Caco-2 (cell line): ENCODE measurements around the gene ZBTB7B. TPM values are rescaled to one million over a fixed set of nuclear protein-coding genes. Genes with fewer than 3 reads are reported as not detected.

Experiments
- BruUV-seq: library from RNA; stranded (reverse); fragments of 400-500 nt; replicated peaks from 2 replicates; lab custom pipeline; 2021; lab: Mats Ljungman, UMichigan
- CTCF ChIA-PET: fragments of 300-600 bp; sonication (Branson Sonifier 250); formaldehyde crosslinking; loops from one replicate; lab custom pipeline; 2022; ENCODE audit warnings: antibody characterized with exemption; lab: Charles Lee
- POLR2A ChIA-PET: fragments of 300-600 bp; sonication (Branson Sonifier 250); formaldehyde crosslinking; loops from one replicate; lab custom pipeline; 2022; ENCODE audit warnings: antibody characterized with exemption; lab: Charles Lee
- DNase-seq, 2 experiments: peaks; one replicate each; pipeline versions ENCODE4 v3.0.0 to v3.0.0-alpha.2; 2020 to 2022
- H3K27me3 ChIP-seq: replicated peaks from 2 replicates; pipeline ENCODE4 v1.6.0; 2011; ENCODE audit warnings: low read length; ENCODE audit not compliant: control insufficient read depth, insufficient read depth
- H3K36me3 ChIP-seq: 2 replicates; pipeline ENCODE4 v1.5.1; 2011; ENCODE audit warnings: low read length; ENCODE audit not compliant: control insufficient read depth, insufficient read depth
- H3K4me1 ChIP-seq: fragments of 250-450 bp; sonication (Bioruptor Pico); 2 replicates; pipeline ENCODE4 v1.5.1; 2020; ENCODE audit warnings: mild to moderate bottlenecking
- H3K4me3 ChIP-seq: 2 replicates; pipeline ENCODE4 v1.5.1; 2011; ENCODE audit warnings: low read depth, mild to moderate bottlenecking, control low read depth, low read length
- H3K9me3 ChIP-seq: fragments of 250-450 bp; sonication (Bioruptor Pico); 2 replicates; pipeline ENCODE4 v1.5.1; 2020; ENCODE audit warnings: mild to moderate bottlenecking, moderate library complexity
- H3K27ac Mint-ChIP-seq: one replicate; pipeline ENCODE4 v1.8.0; 2022; ENCODE audit warnings: mixed read lengths; ENCODE audit not compliant: unreplicated experiment
- H3K27me3 Mint-ChIP-seq: one replicate; pipeline ENCODE4 v1.8.0; 2022; ENCODE audit warnings: mixed read lengths; ENCODE audit not compliant: insufficient read depth, unreplicated experiment
- H3K36me3 Mint-ChIP-seq: one replicate; pipeline ENCODE4 v1.8.0; 2022; ENCODE audit warnings: mild to moderate bottlenecking, mixed read lengths; ENCODE audit not compliant: insufficient read depth, unreplicated experiment
- H3K4me1 Mint-ChIP-seq: one replicate; pipeline ENCODE4 v1.8.0; 2022; ENCODE audit warnings: low read depth, mixed read lengths; ENCODE audit not compliant: unreplicated experiment
- H3K4me3 Mint-ChIP-seq: one replicate; pipeline ENCODE4 v1.8.0; 2022; ENCODE audit warnings: mild to moderate bottlenecking, moderate library complexity, mixed read lengths; ENCODE audit not compliant: unreplicated experiment
- H3K9me3 Mint-ChIP-seq: one replicate; pipeline ENCODE4 v1.8.0; 2022; ENCODE audit warnings: mixed read lengths; ENCODE audit not compliant: unreplicated experiment
- CTCF ChIP-seq, 2 experiments: fragments of 200-600 bp in 1 of 2; IDR thresholded peaks; 1 replicate in 1 of 2; 2 replicates in 1 of 2; pipeline versions ENCODE4 v1.5.1 to v1.8.0; 2011 to 2022; ENCODE audit warnings: antibody characterized with exemption in 1 of 2, control low read depth in 1 of 2, inconsistent platforms in 1 of 2, low read depth in 1 of 2, low read length in 1 of 2, mild to moderate bottlenecking in 1 of 2, moderate library complexity in 1 of 2; ENCODE audit not compliant: insufficient read depth in 1 of 2, severe bottlenecking in 1 of 2, unreplicated experiment in 1 of 2
- intact Hi-C: fragments of 100-400 bp; cut with micrococcal nuclease; formaldehyde crosslinking; loops from one replicate; pipeline ENCODE4 v1.10.0; 2022; ENCODE audit not compliant: unreplicated experiment
- total RNA-seq: library from RNA; stranded (reverse); gene quantifications from 2 replicates; pipeline ENCODE4 v1.2.3, GENCODE V29; 2022

ZBTB7B gene
- total RNA-seq, 1 experiment from 2014 or later = 46.8 TPM

- H3K9me3 Mint-ChIP-seq = no peaks in the 10 kb centered on the region
- TF ChIP-seq CTCF (IDR thresholded peaks at IDR 0.05; ENCODE audit: insufficient read depth in 1 of 2, low read depth in 1 of 2, low read length in 1 of 2, severe bottlenecking in 1 of 2, unreplicated experiment in 1 of 2) = no peak
- H3K27me3 Mint-ChIP-seq = no peaks in the 10 kb centered on the region
- H3K36me3 ChIP-seq = peaks cover 4% of the 10 kb centered on the region
- peaks cover 29% of the 10 kb centered on the region for H3K4me1 Mint-ChIP-seq
- CTCF ChIA-PET = interaction anchor here (0.7 to 2.6 kb wide), 12 partner anchors 11 to 413 kb away, joined by 3 to 26 read pairs (median 6); partner anchors contain the start of genes ADAM15, KRTCAP2, LENEP and PMVK
- POLR2A ChIA-PET = interaction anchor here (0.5 to 3.7 kb wide), 17 partner anchors 11 to 351 kb away, joined by 3 to 75 read pairs (median 4); partner anchors contain the start of genes FLAD1, LENEP, PBXIP1 and PMVK
- no peaks in the 10 kb centered on the region for H3K27me3 ChIP-seq
- H3K4me1 ChIP-seq = peaks cover 27% of the 10 kb centered on the region
- peak overlapping the region; percentile 51 for H3K4me3 ChIP-seq
- peaks cover 15% of the 10 kb centered on the region for H3K36me3 Mint-ChIP-seq
- intact Hi-C loops = loop anchor here (1.0 to 5.0 kb wide), 3 partner anchors 11 to 90 kb away; partner anchors contain the start of genes EFNA4 and PYGO2
- no peaks in the 10 kb centered on the region for H3K9me3 ChIP-seq
- no peak overlapping the region for H3K27ac Mint-ChIP-seq
- DNase-seq = peak; percentile 93 to 95
- BruUV-seq = TSS peak; percentile 83
- H3K4me3 Mint-ChIP-seq = no peak overlapping the region
These were observed 29.9 kb upstream of the ZBTB7B start for GRCh38 chr1:154972517-154973343.

DNA sequence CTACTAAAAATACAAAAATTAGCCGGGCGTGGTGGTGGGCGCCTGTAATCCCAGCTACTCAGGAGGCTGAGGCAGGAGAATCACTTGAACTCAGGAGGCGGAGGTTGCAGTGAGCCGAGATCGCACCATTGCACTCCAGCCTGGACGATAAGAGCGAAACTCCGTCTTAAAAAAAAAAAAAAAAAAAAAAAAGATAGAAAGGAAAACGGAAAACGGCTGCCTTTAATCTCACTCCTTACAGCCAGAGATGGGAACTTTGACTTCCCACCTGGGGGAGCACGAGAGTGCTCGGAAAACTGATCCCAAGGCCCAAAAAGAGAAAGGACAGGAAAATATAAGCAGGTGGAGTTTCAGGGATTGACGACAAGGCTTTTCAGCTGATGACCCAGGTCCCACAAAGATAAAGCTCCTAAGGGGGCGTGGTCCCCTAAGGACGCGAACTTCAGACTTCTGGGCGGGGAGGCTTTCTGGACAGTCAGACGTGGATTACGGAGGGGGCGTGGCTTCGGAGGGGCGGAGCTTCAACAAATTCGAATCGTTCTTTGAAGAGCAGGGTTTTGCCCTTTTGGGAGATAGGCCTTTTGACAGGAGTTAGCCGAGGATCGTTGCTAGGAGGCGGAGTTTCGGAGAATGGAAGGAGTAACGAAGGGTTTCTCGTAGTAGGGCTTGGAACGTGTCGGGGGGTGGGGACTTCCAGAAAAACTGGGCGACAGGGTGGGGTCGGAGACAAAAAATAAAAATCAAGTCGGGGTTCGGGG is 29.1 kb upstream of the ZBTB7B start:
- no TSS peak for BruUV-seq
- Histone ChIP-seq H3K4me1 (peaks cover 27% of the 10 kb centered on the region), H3K4me3 (peak overlapping the region; percentile 51), H3K27me3 (no peaks in the 10 kb centered on the region), H3K36me3 (peaks cover 2% of the 10 kb centered on the region; the same call in 1 of the 2 replicates), H3K9me3 (no peaks in the 10 kb centered on the region)
- no peaks in the 10 kb centered on the region for H3K27me3 Mint-ChIP-seq
- POLR2A ChIA-PET = interaction anchor here (0.6 to 3.7 kb wide), 18 partner anchors 10 to 152 kb away, joined by 3 to 75 read pairs (median 5); partner anchors contain the start of genes FLAD1, LENEP, PBXIP1 and PMVK
- no peak overlapping the region for H3K27ac Mint-ChIP-seq
- intact Hi-C loops = loop anchor here (1.0 to 5.0 kb wide), 4 partner anchors 10 to 89 kb away; partner anchors contain the start of genes EFNA4, FLAD1 and PMVK
- H3K4me1 Mint-ChIP-seq = peaks cover 29% of the 10 kb centered on the region
- TF ChIP-seq CTCF (IDR thresholded peaks at IDR 0.05; ENCODE audit: insufficient read depth in 1 of 2, low read depth in 1 of 2, low read length in 1 of 2, severe bottlenecking in 1 of 2, unreplicated experiment in 1 of 2) = peak in 1 of 2 experiments; percentile 30
- H3K9me3 Mint-ChIP-seq = no peaks in the 10 kb centered on the region
- DNase-seq = peak; percentile 99
- H3K4me3 Mint-ChIP-seq = no peak overlapping the region
- H3K36me3 Mint-ChIP-seq = peaks cover 13% of the 10 kb centered on the region
- CTCF ChIA-PET = interaction anchor here (0.5 to 2.6 kb wide), 18 partner anchors 12 to 1698 kb away, joined by 3 to 26 read pairs (median 5); partner anchors contain the start of genes KRTCAP2, LENEP, PMVK and PYGO2
